ENCODE results near the gene SUN5. TPM values are rescaled to one million over a fixed set of nuclear protein-coding genes. Genes with fewer than 3 reads are reported as not detected.

The SUN5 gene
- total RNA-seq, 4 donors from 2014 or later = not detected

GRCh38 chr20:33026779-33027759 lies 22.8 kb upstream of the SUN5 start:
- WGBS, 2 donors = 85 to 87% methylated on average over 10 of the region's 10 CpGs
- no peak for DNase-seq
- Histone ChIP-seq H3K27ac (no peak overlapping the region), H3K9me3 (no peaks in the 10 kb centered on the region), H3K4me1 (no peaks in the 10 kb centered on the region), H3K36me3 (no peaks in the 10 kb centered on the region), H3K27me3 (no peaks in the 10 kb centered on the region), H3K4me3 (replicated peaks in 1 of 3) (no peak overlapping the region)
- intact Hi-C loops (cut with DNase I) = no loop called here
- no peak for TF ChIP-seq POLR2A (IDR thresholded peaks at IDR 0.05)
- TF ChIP-seq CTCF (IDR thresholded peaks at IDR 0.05) = no peak

- no peak for TF ChIP-seq POLR2A (IDR thresholded peaks at IDR 0.05)
- TF ChIP-seq CTCF (IDR thresholded peaks at IDR 0.05) = no peak
- intact Hi-C loops (cut with DNase I) = no loop called here
- H3K4me1 ChIP-seq = no peaks in the 10 kb centered on the region
- no peaks in the 10 kb centered on the region for H3K27me3 ChIP-seq
- H3K36me3 ChIP-seq = no peaks in the 10 kb centered on the region
- H3K9me3 ChIP-seq = no peaks in the 10 kb centered on the region
- DNase-seq = no peak
- WGBS, 2 donors = 72 to 81% methylated on average over 5 of the region's 5 CpGs
- no peak overlapping the region for H3K27ac ChIP-seq
- no peak overlapping the region for H3K4me3 ChIP-seq (replicated peaks in 1 of 3)
Observed at GRCh38 chr20:33026072-33026778, 22.0 kb upstream of the SUN5 start.

GRCh38 chr20:33025318-33025876 lies 21.2 kb upstream of the SUN5 start:
- H3K9me3 ChIP-seq = no peaks in the 10 kb centered on the region
- H3K36me3 ChIP-seq = no peaks in the 10 kb centered on the region
- intact Hi-C loops (cut with DNase I) = no loop called here
- no peak overlapping the region for H3K27ac ChIP-seq
- TF ChIP-seq CTCF (IDR thresholded peaks at IDR 0.05) = no peak
- no peak for TF ChIP-seq POLR2A (IDR thresholded peaks at IDR 0.05)
- no peak overlapping the region for H3K4me3 ChIP-seq (replicated peaks in 1 of 3)
- no peaks in the 10 kb centered on the region for H3K4me1 ChIP-seq
- H3K27me3 ChIP-seq = no peaks in the 10 kb centered on the region
- DNase-seq = no peak
- WGBS, 2 donors = 68 to 89% methylated on average over 9 of the region's 9 CpGs

- intact Hi-C loops (cut with DNase I) = no loop called here
- no peak for DNase-seq
- Histone ChIP-seq H3K36me3 (no peaks in the 10 kb centered on the region), H3K4me1 (no peaks in the 10 kb centered on the region), H3K27ac (no peak overlapping the region), H3K27me3 (no peaks in the 10 kb centered on the region), H3K9me3 (no peaks in the 10 kb centered on the region), H3K4me3 (replicated peaks in 1 of 3) (no peak overlapping the region)
- WGBS, 2 donors = 78 to 83% methylated on average over 5 of the region's 5 CpGs
- TF ChIP-seq POLR2A (IDR thresholded peaks at IDR 0.05) (no peak), CTCF (IDR thresholded peaks at IDR 0.05) (no peak)
Observed at GRCh38 chr20:33024609-33025317, 20.5 kb upstream of the SUN5 start.
